GM23338 (cell line): ENCODE results near the gene MATCAP1.
A peak's percentile ranks its signal among the peaks of the same experiment; 100 is the strongest.

Experiments used
- EZH2 ChIP-seq: fragments of 200-600 bp; sonication (generic); IDR thresholded peaks from one replicate; pipeline ENCODE4 v1.8.0; 2017; ENCODE audit warnings: antibody characterized with exemption, mild to moderate bottlenecking, low read depth; ENCODE audit not compliant: unreplicated experiment
- POLR2AphosphoS5 ChIP-seq: IDR thresholded peaks from 2 replicates; pipeline ENCODE4 v1.6.1; 2016; ENCODE audit warnings: antibody characterized with exemption, low read depth
- TF ChIP-seq, protein P1 (sequence below), 2 experiments: fragments of 200-600 bp in 1 of 2; sonication (generic) in 1 of 2; conservative IDR thresholded peaks; 2 replicates each; pipeline versions ENCODE4 v1.5.1 to v1.6.1; 2016 to 2017; ENCODE audit warnings: antibody characterized with exemption in 2 of 2, low read depth in 2 of 2, mild to moderate bottlenecking in 2 of 2, moderate library complexity in 1 of 2
- TF ChIP-seq, protein P2 (sequence below): IDR thresholded peaks from one replicate; pipeline ENCODE4 v1.6.1; 2018; ENCODE audit warnings: antibody characterized with exemption; ENCODE audit not compliant: unreplicated experiment

DNA sequence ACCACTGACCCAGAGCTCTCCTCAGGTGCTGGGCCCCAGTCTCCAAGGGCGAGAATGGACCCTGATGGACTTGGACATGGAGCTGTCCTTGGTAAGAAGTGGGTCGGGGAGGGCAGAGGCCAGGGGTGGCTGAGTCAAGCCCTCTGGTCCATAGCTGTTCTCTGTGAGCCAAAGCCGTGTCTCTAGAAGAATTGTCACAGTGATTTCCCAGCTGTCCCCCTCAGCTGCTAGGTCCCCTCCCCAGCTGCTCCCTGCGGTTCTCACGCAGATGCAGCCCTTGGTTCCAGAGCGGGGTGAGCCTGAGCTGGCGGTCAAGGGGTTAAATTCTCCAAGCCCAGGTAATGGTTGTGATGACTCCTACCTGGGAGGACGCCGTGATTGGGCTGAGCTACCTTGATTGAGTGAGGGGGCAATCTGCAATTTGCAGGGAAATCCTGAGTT, 14.7 kb downstream of the MATCAP1 start:
- TF ChIP-seq, protein P1, sequence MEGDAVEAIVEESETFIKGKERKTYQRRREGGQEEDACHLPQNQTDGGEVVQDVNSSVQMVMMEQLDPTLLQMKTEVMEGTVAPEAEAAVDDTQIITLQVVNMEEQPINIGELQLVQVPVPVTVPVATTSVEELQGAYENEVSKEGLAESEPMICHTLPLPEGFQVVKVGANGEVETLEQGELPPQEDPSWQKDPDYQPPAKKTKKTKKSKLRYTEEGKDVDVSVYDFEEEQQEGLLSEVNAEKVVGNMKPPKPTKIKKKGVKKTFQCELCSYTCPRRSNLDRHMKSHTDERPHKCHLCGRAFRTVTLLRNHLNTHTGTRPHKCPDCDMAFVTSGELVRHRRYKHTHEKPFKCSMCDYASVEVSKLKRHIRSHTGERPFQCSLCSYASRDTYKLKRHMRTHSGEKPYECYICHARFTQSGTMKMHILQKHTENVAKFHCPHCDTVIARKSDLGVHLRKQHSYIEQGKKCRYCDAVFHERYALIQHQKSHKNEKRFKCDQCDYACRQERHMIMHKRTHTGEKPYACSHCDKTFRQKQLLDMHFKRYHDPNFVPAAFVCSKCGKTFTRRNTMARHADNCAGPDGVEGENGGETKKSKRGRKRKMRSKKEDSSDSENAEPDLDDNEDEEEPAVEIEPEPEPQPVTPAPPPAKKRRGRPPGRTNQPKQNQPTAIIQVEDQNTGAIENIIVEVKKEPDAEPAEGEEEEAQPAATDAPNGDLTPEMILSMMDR (conservative IDR thresholded peaks at IDR 0.05; ENCODE audit: low read depth in 2 of 2) = no peak
- TF ChIP-seq, protein P2, sequence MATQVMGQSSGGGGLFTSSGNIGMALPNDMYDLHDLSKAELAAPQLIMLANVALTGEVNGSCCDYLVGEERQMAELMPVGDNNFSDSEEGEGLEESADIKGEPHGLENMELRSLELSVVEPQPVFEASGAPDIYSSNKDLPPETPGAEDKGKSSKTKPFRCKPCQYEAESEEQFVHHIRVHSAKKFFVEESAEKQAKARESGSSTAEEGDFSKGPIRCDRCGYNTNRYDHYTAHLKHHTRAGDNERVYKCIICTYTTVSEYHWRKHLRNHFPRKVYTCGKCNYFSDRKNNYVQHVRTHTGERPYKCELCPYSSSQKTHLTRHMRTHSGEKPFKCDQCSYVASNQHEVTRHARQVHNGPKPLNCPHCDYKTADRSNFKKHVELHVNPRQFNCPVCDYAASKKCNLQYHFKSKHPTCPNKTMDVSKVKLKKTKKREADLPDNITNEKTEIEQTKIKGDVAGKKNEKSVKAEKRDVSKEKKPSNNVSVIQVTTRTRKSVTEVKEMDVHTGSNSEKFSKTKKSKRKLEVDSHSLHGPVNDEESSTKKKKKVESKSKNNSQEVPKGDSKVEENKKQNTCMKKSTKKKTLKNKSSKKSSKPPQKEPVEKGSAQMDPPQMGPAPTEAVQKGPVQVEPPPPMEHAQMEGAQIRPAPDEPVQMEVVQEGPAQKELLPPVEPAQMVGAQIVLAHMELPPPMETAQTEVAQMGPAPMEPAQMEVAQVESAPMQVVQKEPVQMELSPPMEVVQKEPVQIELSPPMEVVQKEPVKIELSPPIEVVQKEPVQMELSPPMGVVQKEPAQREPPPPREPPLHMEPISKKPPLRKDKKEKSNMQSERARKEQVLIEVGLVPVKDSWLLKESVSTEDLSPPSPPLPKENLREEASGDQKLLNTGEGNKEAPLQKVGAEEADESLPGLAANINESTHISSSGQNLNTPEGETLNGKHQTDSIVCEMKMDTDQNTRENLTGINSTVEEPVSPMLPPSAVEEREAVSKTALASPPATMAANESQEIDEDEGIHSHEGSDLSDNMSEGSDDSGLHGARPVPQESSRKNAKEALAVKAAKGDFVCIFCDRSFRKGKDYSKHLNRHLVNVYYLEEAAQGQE = peak; percentile 63
- no peak for TF ChIP-seq POLR2AphosphoS5
- peak; percentile 37 for TF ChIP-seq EZH2
